ENCODE measurements around the gene ISX. TPM values are rescaled to one million over a fixed set of nuclear protein-coding genes. Genes with fewer than 3 reads are reported as not detected.

The ISX gene
- total RNA-seq: not detected in 2 replicates

GRCh38 chr22:35065796-35066218 is at the start of gene ISX:
Gene ISX (plus strand): TSS chr22:35066158. CDS start chr22:35067088, 930 bp downstream.
- no peak within 1 kb of the TSS for H3K4me3 ChIP-seq (ENCODE audit: low read depth, low read length)
- H3K36me3 ChIP-seq (ENCODE audit: control insufficient read depth, insufficient read depth, low read length): no peaks in the 10 kb centered on the region
- no peak for TF ChIP-seq CTCF (IDR thresholded peaks at IDR 0.05; ENCODE audit: insufficient read depth, low read length, poor library complexity, severe bottlenecking)
- no peaks in the 10 kb centered on the region for H3K27me3 ChIP-seq (ENCODE audit: control insufficient read depth, insufficient read depth, low read length)
- no peak for DNase-seq (ENCODE audit: low read depth)

- H3K4me3 ChIP-seq (ENCODE audit: low read depth, low read length): no peak overlapping the region
- no peaks in the 10 kb centered on the region for H3K27me3 ChIP-seq (ENCODE audit: control insufficient read depth, insufficient read depth, low read length)
- no peak for TF ChIP-seq CTCF (IDR thresholded peaks at IDR 0.05; ENCODE audit: insufficient read depth, low read length, poor library complexity, severe bottlenecking)
- H3K36me3 ChIP-seq (ENCODE audit: control insufficient read depth, insufficient read depth, low read length): no peaks in the 10 kb centered on the region
- DNase-seq (ENCODE audit: low read depth): no peak
Measured at GRCh38 chr22:35016909-35017308, 49.0 kb upstream of the ISX start.

- H3K4me3 ChIP-seq (ENCODE audit: low read depth, low read length): no peak overlapping the region
- DNase-seq (ENCODE audit: low read depth): no peak
- no peaks in the 10 kb centered on the region for H3K27me3 ChIP-seq (ENCODE audit: control insufficient read depth, insufficient read depth, low read length)
- no peaks in the 10 kb centered on the region for H3K36me3 ChIP-seq (ENCODE audit: control insufficient read depth, insufficient read depth, low read length)
- TF ChIP-seq CTCF (IDR thresholded peaks at IDR 0.05; ENCODE audit: insufficient read depth, low read length, poor library complexity, severe bottlenecking): no peak
Measured at GRCh38 chr22:35018995-35019394, 47.0 kb upstream of the ISX start.

GRCh38 chr22:35020517-35020916 is 45.4 kb upstream of the ISX start:
- peaks cover 3% of the 10 kb centered on the region for H3K27me3 ChIP-seq (ENCODE audit: control insufficient read depth, insufficient read depth, low read length)
- TF ChIP-seq CTCF (IDR thresholded peaks at IDR 0.05; ENCODE audit: insufficient read depth, low read length, poor library complexity, severe bottlenecking): no peak
- H3K36me3 ChIP-seq (ENCODE audit: control insufficient read depth, insufficient read depth, low read length): no peaks in the 10 kb centered on the region
- no peak overlapping the region for H3K4me3 ChIP-seq (ENCODE audit: low read depth, low read length)
- no peak for DNase-seq (ENCODE audit: low read depth)

GRCh38 chr22:35021161-35021560 is 44.8 kb upstream of the ISX start:
- TF ChIP-seq CTCF (IDR thresholded peaks at IDR 0.05; ENCODE audit: insufficient read depth, low read length, poor library complexity, severe bottlenecking): no peak
- peaks cover 3% of the 10 kb centered on the region for H3K27me3 ChIP-seq (ENCODE audit: control insufficient read depth, insufficient read depth, low read length)
- H3K36me3 ChIP-seq (ENCODE audit: control insufficient read depth, insufficient read depth, low read length): no peaks in the 10 kb centered on the region
- no peak overlapping the region for H3K4me3 ChIP-seq (ENCODE audit: low read depth, low read length)
- no peak for DNase-seq (ENCODE audit: low read depth)

- Histone ChIP-seq H3K4me3 (ENCODE audit: low read depth, low read length) (no peak overlapping the region), H3K36me3 (ENCODE audit: control insufficient read depth, insufficient read depth, low read length) (no peaks in the 10 kb centered on the region), H3K27me3 (ENCODE audit: control insufficient read depth, insufficient read depth, low read length) (peaks cover 3% of the 10 kb centered on the region)
- no peak for DNase-seq (ENCODE audit: low read depth)
- TF ChIP-seq CTCF (IDR thresholded peaks at IDR 0.05; ENCODE audit: insufficient read depth, low read length, poor library complexity, severe bottlenecking): no peak
Measured at GRCh38 chr22:35022291-35022690, 43.7 kb upstream of the ISX start.
